GM20000 (cell line): ENCODE measurements around the gene TEX11.
A peak's percentile ranks its signal among the peaks of the same experiment; 100 is the strongest.
"Not testable (repeated sequence)": the region's sequence is repeated elsewhere in the genome, so short reads cannot be mapped to it uniquely, and the experiment has no call there.

Experiments used
- DNase-seq: peaks from one replicate; pipeline ENCODE4 v3.0.0; 2012; ENCODE audit warnings: low spot score
- CTCF ChIP-seq: IDR thresholded peaks from 2 replicates; pipeline ENCODE4 v1.5.1; 2012; ENCODE audit warnings: mild to moderate bottlenecking, control low read depth; ENCODE audit errors: extremely low read depth, missing control alignments

TEX11 gene

GRCh38 chrX:70669120-70669519 lies 239.4 kb downstream of the TEX11 start:
- no peak for TF ChIP-seq CTCF
- no peak for DNase-seq

- peak; percentile 6 for DNase-seq
- no peak for TF ChIP-seq CTCF
Measured at GRCh38 chrX:70664726-70665125, 243.8 kb downstream of the TEX11 start.

- not testable (repeated sequence) for DNase-seq
Measured at GRCh38 chrX:70661124-70661523, 247.4 kb downstream of the TEX11 start.

GRCh38 chrX:70657546-70657945 lies 251.0 kb downstream of the TEX11 start:
- not testable (repeated sequence) for DNase-seq

GRCh38 chrX:70656304-70656703 lies 252.2 kb downstream of the TEX11 start:
- TF ChIP-seq CTCF = no peak
- no peak for DNase-seq

GRCh38 chrX:70647910-70648309 lies 260.6 kb downstream of the TEX11 start:
- not testable (repeated sequence) for DNase-seq

- no peak for TF ChIP-seq CTCF
Measured at GRCh38 chrX:70636218-70636617, 272.3 kb downstream of the TEX11 start.

GRCh38 chrX:70635669-70636068 lies 272.8 kb downstream of the TEX11 start:
- DNase-seq = no peak
- TF ChIP-seq CTCF = no peak

More at GRCh38 chrX:70636218-70636617, 272.3 kb downstream of the TEX11 start:
- no peak for DNase-seq

- no peak for DNase-seq
Measured at GRCh38 chrX:70635227-70635626, 273.3 kb downstream of the TEX11 start.

More at GRCh38 chrX:70635227-70635626, 273.3 kb downstream of the TEX11 start:
- TF ChIP-seq CTCF = no peak
